Islet of Langerhans (tissue), 1 donor: ENCODE measurements around the gene NR2E3.
"Not testable (repeated sequence)": the region's sequence is repeated elsewhere in the genome, so short reads cannot be mapped to it uniquely, and the experiment has no call there.

Source experiments
- FAIRE-seq: peaks from one replicate; lab custom pipeline; 2011; peaks lifted over from hg19 to GRCh38; lab: Jason Lieb, UNC

The NR2E3 gene

DNA sequence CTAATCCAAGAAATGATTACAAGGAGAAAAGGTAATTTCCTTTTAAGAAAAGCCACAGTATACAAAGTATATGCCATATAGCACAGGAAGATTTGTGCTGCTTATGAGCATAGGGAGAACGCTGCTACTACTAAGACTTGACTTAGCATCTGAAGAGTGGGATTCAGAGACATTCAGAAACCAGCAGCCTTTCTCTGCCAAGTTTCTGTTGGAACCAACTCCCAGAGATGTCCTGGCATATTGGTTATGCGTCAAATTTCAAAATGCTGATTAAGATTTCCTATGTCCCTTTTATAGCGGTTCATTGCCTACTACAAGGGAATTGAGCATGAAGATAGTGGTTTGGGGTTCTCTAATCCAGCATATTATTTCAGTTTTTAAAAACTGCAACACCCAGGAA lies 4.9 kb downstream of the NR2E3 start:
- FAIRE-seq: no peak

DNA sequence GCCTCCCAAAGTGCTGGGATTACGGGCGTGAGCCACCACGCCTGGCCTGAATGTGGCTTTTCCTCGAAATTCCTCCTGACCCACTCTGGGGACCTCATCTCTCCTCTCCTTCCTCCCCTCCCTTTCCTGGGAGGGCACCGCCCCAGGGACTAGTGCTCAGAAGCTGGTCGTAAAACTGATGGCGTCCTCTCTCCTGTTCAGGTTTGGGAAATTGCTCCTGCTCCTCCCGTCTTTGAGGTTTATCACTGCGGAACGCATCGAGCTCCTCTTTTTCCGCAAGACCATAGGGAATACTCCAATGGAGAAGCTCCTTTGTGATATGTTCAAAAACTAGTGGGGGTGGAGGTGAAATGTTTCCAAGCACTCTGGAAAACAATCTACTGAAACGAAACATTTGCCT lies 7.0 kb downstream of the NR2E3 start:
- FAIRE-seq: no peak

DNA sequence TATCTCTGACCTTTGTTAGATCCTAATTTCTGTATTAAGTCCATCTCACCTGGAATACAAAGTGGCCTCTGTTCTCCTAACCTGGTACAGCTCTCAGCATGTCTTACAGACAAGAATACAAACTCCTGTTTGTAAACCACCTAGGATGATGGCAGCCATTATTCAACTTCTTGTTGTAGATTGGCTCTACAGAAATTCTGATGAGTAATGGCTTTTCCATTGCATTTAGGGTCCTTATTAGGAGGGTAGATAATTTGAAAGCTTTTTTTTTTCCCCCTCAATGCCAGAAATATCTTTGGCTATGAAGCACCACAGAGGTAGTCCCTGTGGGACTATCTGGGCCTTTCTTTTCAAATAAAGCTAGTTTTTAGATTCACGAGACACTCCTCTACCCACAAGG lies 9.8 kb downstream of the NR2E3 start:
- FAIRE-seq: no peak

GRCh38 chr15:71821547-71822129 lies 11.3 kb downstream of the NR2E3 start:
- no peak for FAIRE-seq

DNA sequence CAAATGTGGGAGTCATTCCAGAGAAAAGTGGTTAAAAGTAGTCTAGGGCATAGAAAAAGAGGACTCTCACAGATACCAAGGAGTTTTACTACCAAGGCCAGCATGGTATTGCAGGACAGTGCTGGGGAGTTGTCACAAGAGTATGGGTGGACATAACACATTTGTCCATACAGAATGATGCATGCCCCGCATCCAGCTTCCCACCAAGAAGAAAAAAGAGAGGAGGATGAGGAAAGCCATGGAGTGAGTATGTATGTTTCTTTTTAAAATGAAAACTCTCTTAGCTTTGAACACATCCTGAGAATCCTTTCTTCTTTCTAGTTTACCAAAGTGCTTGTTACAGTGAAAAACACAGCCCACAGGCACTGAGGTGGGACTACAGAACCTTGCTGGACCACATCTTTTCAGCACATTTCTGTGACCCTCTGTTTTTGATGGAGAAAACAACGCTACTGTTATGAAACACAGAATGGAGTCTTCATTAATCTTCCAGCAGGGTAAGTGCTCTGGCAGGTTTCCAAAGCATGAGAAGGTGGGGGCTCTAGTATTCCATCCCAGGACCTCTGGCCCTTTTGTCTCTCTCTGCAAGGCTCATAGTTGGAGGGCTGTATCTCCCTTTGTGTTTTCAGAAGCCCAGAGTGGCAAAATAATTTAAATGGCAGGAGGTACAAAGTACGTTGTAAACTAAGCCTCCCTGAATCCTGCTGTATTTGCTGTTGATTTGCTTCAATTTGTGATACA lies 12.7 kb downstream of the NR2E3 start:
- FAIRE-seq: no peak

GRCh38 chr15:71823801-71824200 lies 13.4 kb downstream of the NR2E3 start:
- FAIRE-seq: no peak

GRCh38 chr15:71825021-71825730 lies 14.8 kb downstream of the NR2E3 start:
- no peak for FAIRE-seq

GRCh38 chr15:71826196-71826595 lies 15.8 kb downstream of the NR2E3 start:
- FAIRE-seq: no peak

DNA sequence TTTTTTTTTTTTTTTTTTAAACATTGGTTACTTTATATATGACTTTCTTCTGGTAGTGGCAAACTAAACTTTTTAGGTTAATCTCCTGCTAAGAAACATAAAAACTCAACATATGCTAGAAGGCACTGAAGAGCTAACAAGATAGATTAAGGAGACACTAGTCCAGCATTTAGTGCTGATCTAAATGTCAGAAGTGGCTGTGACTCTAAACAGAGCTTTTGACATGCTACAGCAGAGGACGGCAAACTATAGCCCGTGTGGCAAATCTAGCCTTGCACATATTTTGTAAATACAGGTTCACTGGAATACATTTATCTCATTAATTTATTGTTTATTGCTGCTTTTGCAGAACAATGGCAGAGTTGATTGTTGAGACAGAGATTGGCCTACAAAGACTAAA lies 20.6 kb downstream of the NR2E3 start:
- no peak for FAIRE-seq

DNA sequence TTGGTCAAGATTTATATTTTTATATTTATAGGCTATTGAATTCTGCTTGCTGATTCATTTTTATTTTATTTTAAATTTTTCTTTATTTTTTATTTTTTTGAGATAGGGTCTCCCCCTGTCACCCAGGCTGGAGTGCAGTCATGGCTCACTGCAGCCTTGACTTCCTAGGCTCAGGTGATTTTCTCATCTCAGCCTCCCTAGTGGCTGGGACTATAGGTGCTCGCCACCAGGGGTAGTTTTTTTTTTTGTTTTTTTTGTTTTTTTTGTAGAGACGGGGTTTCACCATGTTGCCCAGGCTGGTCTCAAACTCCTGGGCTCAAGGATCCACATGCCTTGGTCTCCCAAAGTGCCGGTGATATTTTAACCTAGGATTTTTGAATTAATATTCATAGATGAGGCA lies 31.2 kb downstream of the NR2E3 start:
- no peak for FAIRE-seq

GRCh38 chr15:71844916-71845315 lies 34.6 kb downstream of the NR2E3 start:
- FAIRE-seq: no peak

- no peak for FAIRE-seq
Measured at GRCh38 chr15:71853543-71853942, 43.2 kb downstream of the NR2E3 start.

DNA sequence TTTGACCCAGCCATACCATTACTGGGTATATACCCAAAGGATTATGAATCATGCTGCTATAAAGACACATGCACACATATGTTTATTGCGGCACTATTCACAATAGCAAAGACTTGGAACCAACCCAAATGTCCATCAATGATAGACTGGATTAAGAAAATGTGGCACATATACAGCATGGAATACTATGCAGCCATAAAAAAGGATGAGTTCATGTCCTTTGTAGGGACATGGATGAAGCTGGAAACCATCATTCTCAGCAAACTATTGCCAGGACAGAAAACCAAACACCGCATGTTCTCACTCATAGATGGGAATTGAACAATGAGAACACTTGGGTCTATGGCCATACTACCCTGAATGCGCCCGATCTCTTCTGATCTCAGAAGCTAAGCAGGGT lies 47.9 kb downstream of the NR2E3 start:
- FAIRE-seq: not testable (repeated sequence)
